RWPE2 (cell line): Measurements from ENCODE around the gene ERP44.
A peak's percentile ranks its signal among the peaks of the same experiment; 100 is the strongest.

Experiments
- ATAC-seq: fragments of 200-7000 bp; cut with Tn5 transposase; 3 replicates; pipeline ENCODE4 v1.9.1; 2021; ENCODE audit warnings: low read depth
- DNase-seq: peaks from one replicate; pipeline ENCODE4 v3.0.0-alpha.2; 2020; ENCODE audit warnings: low spot score
- H3K27ac ChIP-seq: fragments of 450-650 bp; 2 replicates; pipeline ENCODE4 v1.5.1; 2017; ENCODE audit warnings: mild to moderate bottlenecking; ENCODE audit not compliant: poor library complexity, severe bottlenecking
- H3K27me3 ChIP-seq: fragments of 250-450 bp; sonication (Bioruptor Pico); 2 replicates; pipeline ENCODE4 v1.5.1; 2021; ENCODE audit warnings: mild to moderate bottlenecking, moderate library complexity; ENCODE audit not compliant: insufficient read depth, poor library complexity, severe bottlenecking
- H3K36me3 ChIP-seq: fragments of 250-450 bp; sonication (Bioruptor Pico); 2 replicates; pipeline ENCODE4 v1.5.1; 2020; ENCODE audit warnings: low read depth, mild to moderate bottlenecking, moderate library complexity
- H3K4me1 ChIP-seq: fragments of 250-450 bp; sonication (Bioruptor Pico); 2 replicates; pipeline ENCODE4 v1.5.1; 2021; ENCODE audit warnings: mild to moderate bottlenecking, moderate library complexity; ENCODE audit not compliant: insufficient read depth, poor library complexity, severe bottlenecking
- H3K4me3 ChIP-seq: fragments of 250-450 bp; sonication (Bioruptor Pico); 2 replicates; pipeline ENCODE4 v1.5.1; 2021; ENCODE audit warnings: mild to moderate bottlenecking, moderate library complexity; ENCODE audit not compliant: severe bottlenecking
- H3K9me3 ChIP-seq: fragments of 250-450 bp; sonication (Bioruptor Pico); 2 replicates; pipeline ENCODE4 v1.5.1; 2021; ENCODE audit warnings: mild to moderate bottlenecking, moderate library complexity; ENCODE audit not compliant: severe bottlenecking
- CTCF ChIP-seq: fragments of 450-650 bp; IDR thresholded peaks from one replicate; pipeline ENCODE4 v1.5.1; 2017; ENCODE audit warnings: mild to moderate bottlenecking, moderate library complexity; ENCODE audit not compliant: poor library complexity, severe bottlenecking

ERP44 gene

GRCh38 chr9:99986642-99987041, 112.2 kb downstream of the ERP44 start:
- Histone ChIP-seq H3K27me3 (no peaks in the 10 kb centered on the region), H3K4me3 (no peak overlapping the region), H3K4me1 (no peaks in the 10 kb centered on the region), H3K9me3 (no peaks in the 10 kb centered on the region), H3K36me3 (peaks cover 25% of the 10 kb centered on the region), H3K27ac (no peak overlapping the region)
- ATAC-seq (no peak), DNase-seq (no peak)
- no peak for TF ChIP-seq CTCF

GRCh38 chr9:99980598-99980997, 118.2 kb downstream of the ERP44 start:
- Histone ChIP-seq H3K4me1 (no peaks in the 10 kb centered on the region), H3K36me3 (peaks cover 21% of the 10 kb centered on the region), H3K9me3 (no peaks in the 10 kb centered on the region), H3K4me3 (no peak overlapping the region), H3K27ac (no peak overlapping the region), H3K27me3 (no peaks in the 10 kb centered on the region)
- ATAC-seq (no peak), DNase-seq (no peak)
- no peak for TF ChIP-seq CTCF

- TF ChIP-seq CTCF, result no peak
- no peak for ATAC-seq
- H3K9me3 ChIP-seq, result peaks cover 2% of the 10 kb centered on the region
- no peaks in the 10 kb centered on the region for H3K27me3 ChIP-seq
- no peak overlapping the region for H3K27ac ChIP-seq
- no peak for DNase-seq
- H3K4me1 ChIP-seq, result no peaks in the 10 kb centered on the region
- peaks cover 8% of the 10 kb centered on the region; the same call in 1 of the 2 replicates for H3K36me3 ChIP-seq
- no peak overlapping the region for H3K4me3 ChIP-seq
These were observed 120.6 kb downstream of the ERP44 start for GRCh38 chr9:99978221-99978620.

GRCh38 chr9:99977033-99977792, 121.6 kb downstream of the ERP44 start:
- TF ChIP-seq CTCF, result no peak
- Histone ChIP-seq H3K9me3 (peaks cover 2% of the 10 kb centered on the region), H3K4me1 (no peaks in the 10 kb centered on the region), H3K27me3 (no peaks in the 10 kb centered on the region), H3K27ac (no peak overlapping the region), H3K36me3 (no peaks in the 10 kb centered on the region; the same call in 1 of the 2 replicates), H3K4me3 (no peak overlapping the region)
- DNase-seq (no peak), ATAC-seq (0 out of 3 replicates have a peak, but pooled peaks have one; percentile 29)

GRCh38 chr9:99973455-99973854, 125.3 kb downstream of the ERP44 start:
- DNase-seq (no peak), ATAC-seq (no peak)
- no peak overlapping the region for H3K27ac ChIP-seq
- no peaks in the 10 kb centered on the region for H3K27me3 ChIP-seq
- peaks cover 6% of the 10 kb centered on the region; the same call in 1 of the 2 replicates for H3K36me3 ChIP-seq
- H3K9me3 ChIP-seq, result peaks cover 2% of the 10 kb centered on the region
- no peak overlapping the region for H3K4me3 ChIP-seq
- H3K4me1 ChIP-seq, result no peaks in the 10 kb centered on the region
- TF ChIP-seq CTCF, result no peak
